Activated naive CD8-positive, alpha-beta T cell treated with anti-CD3 and anti-CD28 coated beads for 36 hours (primary cell): ENCODE results near the gene SPEF1. TPM values are rescaled to one million over a fixed set of nuclear protein-coding genes. Genes with fewer than 3 reads are reported as not detected.

Experiments
- DNase-seq: peaks from one replicate; pipeline ENCODE4 v3.0.0; 2021
- H3K27ac Mint-ChIP-seq: one replicate; pipeline ENCODE4 v1.8.0; 2022; ENCODE audit warnings: mild to moderate bottlenecking, moderate library complexity, mixed read lengths
- H3K27me3 Mint-ChIP-seq: one replicate; pipeline ENCODE4 v1.8.0; 2022; ENCODE audit warnings: mild to moderate bottlenecking, mixed read lengths
- H3K36me3 Mint-ChIP-seq: one replicate; pipeline ENCODE4 v1.8.0; 2021; ENCODE audit warnings: mild to moderate bottlenecking, mixed read lengths
- H3K4me1 Mint-ChIP-seq: one replicate; pipeline ENCODE4 v1.8.0; 2021; ENCODE audit warnings: mixed read lengths
- H3K4me3 Mint-ChIP-seq: one replicate; pipeline ENCODE4 v1.8.0; 2022; ENCODE audit warnings: mild to moderate bottlenecking, moderate library complexity, mixed read lengths
- H3K9me3 Mint-ChIP-seq: one replicate; pipeline ENCODE4 v1.8.0; 2022; ENCODE audit warnings: mixed read lengths
- total RNA-seq, 2 experiments: library from RNA; stranded (reverse); gene quantifications; one replicate each; pipeline ENCODE4 v1.2.3, GENCODE V29; 2021

The SPEF1 gene
- total RNA-seq, 2 experiments from 2014 or later = 0.12 to 0.23 TPM

GRCh38 chr20:3741836-3742458 is 39.3 kb downstream of the SPEF1 start:
- H3K27ac Mint-ChIP-seq = no peak overlapping the region
- no peak overlapping the region for H3K4me3 Mint-ChIP-seq
- H3K27me3 Mint-ChIP-seq = peaks cover 20% of the 10 kb centered on the region
- H3K36me3 Mint-ChIP-seq = no peaks in the 10 kb centered on the region
- H3K4me1 Mint-ChIP-seq = peaks cover 8% of the 10 kb centered on the region
- no peaks in the 10 kb centered on the region for H3K9me3 Mint-ChIP-seq
- DNase-seq = no peak

GRCh38 chr20:3740615-3741301 is 40.5 kb downstream of the SPEF1 start:
- DNase-seq = no peak
- peaks cover 13% of the 10 kb centered on the region for H3K27me3 Mint-ChIP-seq
- H3K4me3 Mint-ChIP-seq = no peak overlapping the region
- no peaks in the 10 kb centered on the region for H3K36me3 Mint-ChIP-seq
- H3K27ac Mint-ChIP-seq = no peak overlapping the region
- peaks cover 8% of the 10 kb centered on the region for H3K4me1 Mint-ChIP-seq
- H3K9me3 Mint-ChIP-seq = no peaks in the 10 kb centered on the region

GRCh38 chr20:3739926-3740451 is 41.3 kb downstream of the SPEF1 start:
- Mint-ChIP-seq H3K36me3 (no peaks in the 10 kb centered on the region), H3K9me3 (no peaks in the 10 kb centered on the region), H3K27ac (no peak overlapping the region), H3K4me1 (peaks cover 3% of the 10 kb centered on the region), H3K4me3 (no peak overlapping the region), H3K27me3 (peaks cover 7% of the 10 kb centered on the region)
- DNase-seq = no peak

GRCh38 chr20:3739054-3739925 is 42.0 kb downstream of the SPEF1 start:
- Mint-ChIP-seq H3K4me3 (no peak overlapping the region), H3K4me1 (no peaks in the 10 kb centered on the region), H3K27ac (no peak overlapping the region), H3K27me3 (peaks cover 2% of the 10 kb centered on the region), H3K36me3 (no peaks in the 10 kb centered on the region), H3K9me3 (no peaks in the 10 kb centered on the region)
- DNase-seq = no peak

GRCh38 chr20:3738111-3739053 is 42.9 kb downstream of the SPEF1 start:
- H3K9me3 Mint-ChIP-seq = no peaks in the 10 kb centered on the region
- H3K27ac Mint-ChIP-seq = no peak overlapping the region
- peaks cover 6% of the 10 kb centered on the region for H3K27me3 Mint-ChIP-seq
- DNase-seq = no peak
- H3K36me3 Mint-ChIP-seq = no peaks in the 10 kb centered on the region
- H3K4me3 Mint-ChIP-seq = no peak overlapping the region
- no peaks in the 10 kb centered on the region for H3K4me1 Mint-ChIP-seq

- peaks cover 27% of the 10 kb centered on the region for H3K27me3 Mint-ChIP-seq
- H3K4me3 Mint-ChIP-seq = no peak overlapping the region
- no peak for DNase-seq
- no peak overlapping the region for H3K27ac Mint-ChIP-seq
- H3K4me1 Mint-ChIP-seq = no peaks in the 10 kb centered on the region
- H3K9me3 Mint-ChIP-seq = no peaks in the 10 kb centered on the region
- no peaks in the 10 kb centered on the region for H3K36me3 Mint-ChIP-seq
Measured at GRCh38 chr20:3735768-3736167, 45.5 kb downstream of the SPEF1 start.

- no peak overlapping the region for H3K27ac Mint-ChIP-seq
- no peaks in the 10 kb centered on the region for H3K36me3 Mint-ChIP-seq
- no peaks in the 10 kb centered on the region for H3K9me3 Mint-ChIP-seq
- no peak overlapping the region for H3K4me3 Mint-ChIP-seq
- DNase-seq = no peak
- peaks cover 35% of the 10 kb centered on the region for H3K27me3 Mint-ChIP-seq
- H3K4me1 Mint-ChIP-seq = no peaks in the 10 kb centered on the region
Measured at GRCh38 chr20:3734111-3734843, 47.0 kb downstream of the SPEF1 start.

GRCh38 chr20:3733119-3733995 is 47.9 kb downstream of the SPEF1 start:
- Mint-ChIP-seq H3K4me3 (no peak overlapping the region), H3K27me3 (peaks cover 38% of the 10 kb centered on the region)

GRCh38 chr20:3732327-3733118 is 48.7 kb downstream of the SPEF1 start, which contains the start of gene HSPA12B:
Gene HSPA12B, plus strand, starts transcription at chr20:3732685. Its CDS starts 5,990 bp downstream, at chr20:3738675.
- Mint-ChIP-seq H3K36me3 (no peaks in the 10 kb centered on the region), H3K4me1 (no peaks in the 10 kb centered on the region), H3K4me3 (no peak within 1 kb of the TSS), H3K27ac (no peak within 1 kb of the TSS), H3K27me3 (peaks cover 46% of the 10 kb centered on the region), H3K9me3 (no peaks in the 10 kb centered on the region)
- no peak for DNase-seq

More at GRCh38 chr20:3733119-3733995, 47.9 kb downstream of the SPEF1 start:
- Mint-ChIP-seq H3K4me1 (no peaks in the 10 kb centered on the region), H3K9me3 (no peaks in the 10 kb centered on the region), H3K36me3 (no peaks in the 10 kb centered on the region), H3K27ac (no peak overlapping the region)
- no peak for DNase-seq

GRCh38 chr20:3731944-3732326 is 49.3 kb downstream of the SPEF1 start:
- H3K4me1 Mint-ChIP-seq = no peaks in the 10 kb centered on the region
- no peaks in the 10 kb centered on the region for H3K9me3 Mint-ChIP-seq
- no peaks in the 10 kb centered on the region for H3K36me3 Mint-ChIP-seq
- H3K27me3 Mint-ChIP-seq = peaks cover 52% of the 10 kb centered on the region
- no peak overlapping the region for H3K27ac Mint-ChIP-seq
- no peak overlapping the region for H3K4me3 Mint-ChIP-seq
- no peak for DNase-seq

- H3K27me3 Mint-ChIP-seq = peaks cover 57% of the 10 kb centered on the region
- no peak for DNase-seq
- H3K27ac Mint-ChIP-seq = no peak overlapping the region
- H3K9me3 Mint-ChIP-seq = no peaks in the 10 kb centered on the region
- no peaks in the 10 kb centered on the region for H3K4me1 Mint-ChIP-seq
- no peaks in the 10 kb centered on the region for H3K36me3 Mint-ChIP-seq
- H3K4me3 Mint-ChIP-seq = no peak overlapping the region
Measured at GRCh38 chr20:3730803-3731672, 50.2 kb downstream of the SPEF1 start.
